Keratinocyte (primary cell): ENCODE measurements around the gene SRD5A1.

Experiments
- EZH2 ChIP-seq: IDR thresholded peaks from one replicate; pipeline ENCODE4 v1.6.1; 2012; ENCODE audit warnings: inconsistent platforms, mild to moderate bottlenecking, low read length, moderate library complexity
- TF ChIP-seq, protein P1 (sequence below), 3 experiments: IDR thresholded peaks in 1 of 3; conservative IDR thresholded peaks in 1 of 3; optimal IDR thresholded peaks in 1 of 3; 2 replicates in 2 of 3; 3 replicates in 1 of 3; pipeline versions ENCODE3 to v1.5.1; 2011; ENCODE audit warnings: low read length in 3 of 3, mild to moderate bottlenecking in 3 of 3, moderate library complexity in 2 of 3, control low read depth in 1 of 3, inconsistent platforms in 1 of 3; ENCODE audit not compliant: insufficient read depth in 2 of 3; ENCODE audit errors: extremely low read depth in 1 of 3

DNA sequence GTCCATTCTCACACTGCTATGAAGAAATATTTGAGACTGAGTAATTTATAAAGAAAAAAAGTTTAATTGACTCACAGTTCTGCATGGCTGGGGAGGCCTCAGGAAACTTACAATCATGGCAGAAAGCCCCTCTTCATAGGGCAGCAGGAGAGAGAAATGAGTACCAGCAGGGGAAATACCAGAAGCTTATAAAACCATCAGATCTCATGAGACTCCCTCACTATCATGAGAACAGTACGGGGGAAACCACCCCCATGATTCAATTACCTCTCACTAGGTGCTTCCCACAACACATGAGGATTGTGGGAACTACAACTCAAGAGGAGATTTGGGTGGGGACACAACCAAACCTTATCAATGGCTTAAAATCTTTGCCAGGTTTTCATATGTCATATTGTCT, 59.7 kb downstream of the SRD5A1 start:
- TF ChIP-seq, protein P1, sequence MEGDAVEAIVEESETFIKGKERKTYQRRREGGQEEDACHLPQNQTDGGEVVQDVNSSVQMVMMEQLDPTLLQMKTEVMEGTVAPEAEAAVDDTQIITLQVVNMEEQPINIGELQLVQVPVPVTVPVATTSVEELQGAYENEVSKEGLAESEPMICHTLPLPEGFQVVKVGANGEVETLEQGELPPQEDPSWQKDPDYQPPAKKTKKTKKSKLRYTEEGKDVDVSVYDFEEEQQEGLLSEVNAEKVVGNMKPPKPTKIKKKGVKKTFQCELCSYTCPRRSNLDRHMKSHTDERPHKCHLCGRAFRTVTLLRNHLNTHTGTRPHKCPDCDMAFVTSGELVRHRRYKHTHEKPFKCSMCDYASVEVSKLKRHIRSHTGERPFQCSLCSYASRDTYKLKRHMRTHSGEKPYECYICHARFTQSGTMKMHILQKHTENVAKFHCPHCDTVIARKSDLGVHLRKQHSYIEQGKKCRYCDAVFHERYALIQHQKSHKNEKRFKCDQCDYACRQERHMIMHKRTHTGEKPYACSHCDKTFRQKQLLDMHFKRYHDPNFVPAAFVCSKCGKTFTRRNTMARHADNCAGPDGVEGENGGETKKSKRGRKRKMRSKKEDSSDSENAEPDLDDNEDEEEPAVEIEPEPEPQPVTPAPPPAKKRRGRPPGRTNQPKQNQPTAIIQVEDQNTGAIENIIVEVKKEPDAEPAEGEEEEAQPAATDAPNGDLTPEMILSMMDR (optimal IDR thresholded peaks at IDR 0.05 in 1 of 3, IDR thresholded peaks at IDR 0.05 in 1 of 3, conservative IDR thresholded peaks at IDR 0.05 in 1 of 3; ENCODE audit: extremely low read depth in 1 of 3, insufficient read depth in 2 of 3, low read length in 3 of 3): no peak
- no peak for TF ChIP-seq EZH2
